ENCODE measurements around the gene NISCH. TPM values are rescaled to one million over a fixed set of nuclear protein-coding genes. Genes with fewer than 3 reads are reported as not detected.

Gene NISCH
- total and polyA plus RNA-seq, 4 donors = 91.5 to 161 (median 113) TPM

- WGBS (ENCODE audit: insufficient coverage) = 87% methylated on average over 12 of the region's 14 CpGs
- H3K9me3 ChIP-seq (ENCODE audit: control insufficient read depth, insufficient read depth, low read length) = no peaks in the 10 kb centered on the region
- H3K27ac ChIP-seq (ENCODE audit: low read depth, low read length) = no peak overlapping the region
- H3K4me3 ChIP-seq (ENCODE audit: low read depth, low read length) = no peak overlapping the region
- no peaks in the 10 kb centered on the region for H3K27me3 ChIP-seq (ENCODE audit: control insufficient read depth, insufficient read depth, low read length)
- no peak for DNase-seq (ENCODE audit: low read depth in 4 of 6, low spot score in 6 of 6)
- peaks cover 6% of the 10 kb centered on the region for H3K36me3 ChIP-seq (ENCODE audit: control insufficient read depth, insufficient read depth, low read length)
- peaks cover 43% of the 10 kb centered on the region for H3K4me1 ChIP-seq (ENCODE audit: control insufficient read depth, insufficient read depth, low read length)
These were observed 14.7 kb upstream of the NISCH start for GRCh38 chr3:52440671-52441070.

GRCh38 chr3:52441091-52441771, 14.2 kb upstream of the NISCH start:
- H3K36me3 ChIP-seq (ENCODE audit: control insufficient read depth, insufficient read depth, low read length) = peaks cover 6% of the 10 kb centered on the region
- no peak for DNase-seq (ENCODE audit: low read depth in 4 of 6, low spot score in 6 of 6)
- peaks cover 45% of the 10 kb centered on the region for H3K4me1 ChIP-seq (ENCODE audit: control insufficient read depth, insufficient read depth, low read length)
- no peak overlapping the region for H3K27ac ChIP-seq (ENCODE audit: low read depth, low read length)
- 93% methylated on average over 21 of the region's 23 CpGs for WGBS (ENCODE audit: insufficient coverage)
- no peaks in the 10 kb centered on the region for H3K9me3 ChIP-seq (ENCODE audit: control insufficient read depth, insufficient read depth, low read length)
- H3K4me3 ChIP-seq (ENCODE audit: low read depth, low read length) = no peak overlapping the region
- no peaks in the 10 kb centered on the region for H3K27me3 ChIP-seq (ENCODE audit: control insufficient read depth, insufficient read depth, low read length)

- Histone ChIP-seq H3K27me3 (ENCODE audit: control insufficient read depth, insufficient read depth, low read length) (no peaks in the 10 kb centered on the region), H3K9me3 (ENCODE audit: control insufficient read depth, insufficient read depth, low read length) (no peaks in the 10 kb centered on the region), H3K36me3 (ENCODE audit: control insufficient read depth, insufficient read depth, low read length) (peaks cover 6% of the 10 kb centered on the region), H3K27ac (ENCODE audit: low read depth, low read length) (peak overlapping the region; percentile 25), H3K4me3 (ENCODE audit: low read depth, low read length) (no peak overlapping the region), H3K4me1 (ENCODE audit: control insufficient read depth, insufficient read depth, low read length) (peaks cover 51% of the 10 kb centered on the region)
- no peak for DNase-seq (ENCODE audit: low read depth in 4 of 6, low spot score in 6 of 6)
- 55% methylated on average over 5 of the region's 18 CpGs for WGBS (ENCODE audit: insufficient coverage)
These were observed 13.6 kb upstream of the NISCH start for GRCh38 chr3:52441772-52442332.

- Histone ChIP-seq H3K36me3 (ENCODE audit: control insufficient read depth, insufficient read depth, low read length) (peaks cover 6% of the 10 kb centered on the region), H3K4me3 (ENCODE audit: low read depth, low read length) (peak overlapping the region; percentile 45), H3K27ac (ENCODE audit: low read depth, low read length) (peak overlapping the region; percentile 25), H3K9me3 (ENCODE audit: control insufficient read depth, insufficient read depth, low read length) (no peaks in the 10 kb centered on the region), H3K27me3 (ENCODE audit: control insufficient read depth, insufficient read depth, low read length) (no peaks in the 10 kb centered on the region), H3K4me1 (ENCODE audit: control insufficient read depth, insufficient read depth, low read length) (peaks cover 46% of the 10 kb centered on the region)
- no peak for DNase-seq (ENCODE audit: low read depth in 4 of 6, low spot score in 6 of 6)
- 90% methylated on average over 15 of the region's 16 CpGs for WGBS (ENCODE audit: insufficient coverage)
These were observed 12.8 kb upstream of the NISCH start for GRCh38 chr3:52442409-52443267.

GRCh38 chr3:52443268-52443610, 12.2 kb upstream of the NISCH start:
- no peaks in the 10 kb centered on the region for H3K27me3 ChIP-seq (ENCODE audit: control insufficient read depth, insufficient read depth, low read length)
- peaks cover 4% of the 10 kb centered on the region for H3K36me3 ChIP-seq (ENCODE audit: control insufficient read depth, insufficient read depth, low read length)
- H3K9me3 ChIP-seq (ENCODE audit: control insufficient read depth, insufficient read depth, low read length) = no peaks in the 10 kb centered on the region
- peak overlapping the region; percentile 45 for H3K4me3 ChIP-seq (ENCODE audit: low read depth, low read length)
- WGBS (ENCODE audit: insufficient coverage) = 88% methylated on average over 4 of the region's 8 CpGs
- no peak for DNase-seq (ENCODE audit: low read depth in 4 of 6, low spot score in 6 of 6)
- H3K27ac ChIP-seq (ENCODE audit: low read depth, low read length) = peak overlapping the region; percentile 2
- peaks cover 46% of the 10 kb centered on the region for H3K4me1 ChIP-seq (ENCODE audit: control insufficient read depth, insufficient read depth, low read length)

GRCh38 chr3:52443791-52444687, 11.4 kb upstream of the NISCH start:
- no peak for DNase-seq (ENCODE audit: low read depth in 4 of 6, low spot score in 6 of 6)
- H3K9me3 ChIP-seq (ENCODE audit: control insufficient read depth, insufficient read depth, low read length) = no peaks in the 10 kb centered on the region
- peaks cover 4% of the 10 kb centered on the region for H3K36me3 ChIP-seq (ENCODE audit: control insufficient read depth, insufficient read depth, low read length)
- H3K4me1 ChIP-seq (ENCODE audit: control insufficient read depth, insufficient read depth, low read length) = peaks cover 46% of the 10 kb centered on the region
- H3K27me3 ChIP-seq (ENCODE audit: control insufficient read depth, insufficient read depth, low read length) = no peaks in the 10 kb centered on the region
- WGBS (ENCODE audit: insufficient coverage) = 89% methylated on average over 24 of the region's 25 CpGs
- H3K27ac ChIP-seq (ENCODE audit: low read depth, low read length) = no peak overlapping the region
- peak overlapping the region; percentile 45 for H3K4me3 ChIP-seq (ENCODE audit: low read depth, low read length)

- no peak for DNase-seq (ENCODE audit: low read depth in 4 of 6, low spot score in 6 of 6)
- Histone ChIP-seq H3K9me3 (ENCODE audit: control insufficient read depth, insufficient read depth, low read length) (no peaks in the 10 kb centered on the region), H3K27me3 (ENCODE audit: control insufficient read depth, insufficient read depth, low read length) (no peaks in the 10 kb centered on the region), H3K4me3 (ENCODE audit: low read depth, low read length) (peak within 1 kb of the TSS; percentile 45), H3K36me3 (ENCODE audit: control insufficient read depth, insufficient read depth, low read length) (peaks cover 4% of the 10 kb centered on the region), H3K4me1 (ENCODE audit: control insufficient read depth, insufficient read depth, low read length) (peaks cover 46% of the 10 kb centered on the region), H3K27ac (ENCODE audit: low read depth, low read length) (no peak within 1 kb of the TSS)
- 35% methylated on average over 15 of the region's 19 CpGs for WGBS (ENCODE audit: insufficient coverage)
These were observed 10.3 kb upstream of the NISCH start, which contains the start of gene SEMA3G for GRCh38 chr3:52444860-52445793. TSS of gene SEMA3G (minus strand) at chr3:52445103. CDS start at chr3:52445027, 76 bp downstream.

GRCh38 chr3:52446042-52446441, 9.4 kb upstream of the NISCH start:
- no peaks in the 10 kb centered on the region for H3K9me3 ChIP-seq (ENCODE audit: control insufficient read depth, insufficient read depth, low read length)
- no peak for DNase-seq (ENCODE audit: low read depth in 4 of 6, low spot score in 6 of 6)
- no peaks in the 10 kb centered on the region for H3K27me3 ChIP-seq (ENCODE audit: control insufficient read depth, insufficient read depth, low read length)
- H3K27ac ChIP-seq (ENCODE audit: low read depth, low read length) = no peak overlapping the region
- H3K36me3 ChIP-seq (ENCODE audit: control insufficient read depth, insufficient read depth, low read length) = no peaks in the 10 kb centered on the region
- no peak overlapping the region for H3K4me3 ChIP-seq (ENCODE audit: low read depth, low read length)
- H3K4me1 ChIP-seq (ENCODE audit: control insufficient read depth, insufficient read depth, low read length) = peaks cover 42% of the 10 kb centered on the region
- whole genome bisulfite sequencing (ENCODE audit: insufficient coverage) = 76% methylated on average over 3 of the region's 4 CpGs
